HEK293 (cell line): ENCODE measurements around the gene TXNDC15.
A peak's percentile ranks its signal among the peaks of the same experiment; 100 is the strongest.
"Not testable (repeated sequence)": the region's sequence is repeated elsewhere in the genome, so short reads cannot be mapped to it uniquely, and the experiment has no call there.

Experiments used
- CTCF ChIA-PET: fragments of 350-600 bp; formaldehyde crosslinking; extraction: SDS; loops from one replicate; lab custom pipeline; 2021; ENCODE audit warnings: antibody characterized with exemption; lab: Yijun Ruan, JAX
- POLR2A ChIA-PET: fragments of 300-600 bp; formaldehyde crosslinking; extraction: SDS; loops from one replicate; lab custom pipeline; 2020; ENCODE audit warnings: antibody characterized with exemption, inconsistent platforms; lab: Yijun Ruan, JAX
- H3K27ac ChIP-seq: fragments of 200-500 bp; sonication (Bioruptor generic); 2 replicates; pipeline ENCODE4 v1.5.1; 2014; ENCODE audit warnings: low read depth, low read length, control low read depth, inconsistent platforms; ENCODE audit errors: extremely low read depth
- H3K36me3 ChIP-seq, 2 experiments: fragments of 200-500 bp in 1 of 2; sonication (Bioruptor generic) in 1 of 2; 1 replicate in 1 of 2; 2 replicates in 1 of 2; pipeline ENCODE4 v1.5.1; 2014 to 2017; ENCODE audit warnings: inconsistent platforms in 2 of 2, low read length in 2 of 2; ENCODE audit not compliant: control insufficient read depth in 2 of 2, insufficient read depth in 1 of 2
- H3K4me1 ChIP-seq: fragments of 200-500 bp; sonication (Bioruptor generic); 2 replicates; pipeline ENCODE4 v1.5.1; 2014; ENCODE audit warnings: mild to moderate bottlenecking, low read length, inconsistent platforms; ENCODE audit not compliant: control insufficient read depth, insufficient read depth
- H3K4me3 ChIP-seq: 2 replicates; pipeline ENCODE4 v1.5.1; 2011; ENCODE audit warnings: low read depth, mild to moderate bottlenecking, control low read depth, low read length, moderate library complexity
- H3K9me3 ChIP-seq: fragments of 200-500 bp; sonication (Bioruptor generic); 2 replicates; pipeline ENCODE4 v1.5.1; 2014; ENCODE audit warnings: low read depth, low read length, inconsistent platforms; ENCODE audit not compliant: control insufficient read depth, insufficient read depth
- CTCF ChIP-seq: fragments of 450-650 bp; formaldehyde crosslinking; IDR thresholded peaks from 2 replicates; pipeline ENCODE4 v1.5.1; 2016; ENCODE audit warnings: missing biosample characterization, missing genetic modification characterization
- GLIS1 ChIP-seq: fragments of 450-650 bp; formaldehyde crosslinking; IDR thresholded peaks from 2 replicates; pipeline ENCODE4 v1.5.1; 2016; ENCODE audit warnings: missing biosample characterization, missing genetic modification characterization
- IKZF3 ChIP-seq: fragments of 450-650 bp; IDR thresholded peaks from 2 replicates; pipeline ENCODE4 v1.5.0; 2018; ENCODE audit warnings: missing biosample characterization, mild to moderate bottlenecking, missing genetic modification characterization, moderate library complexity
- KLF1 ChIP-seq: fragments of 450-650 bp; formaldehyde crosslinking; IDR thresholded peaks from 2 replicates; pipeline ENCODE4 v1.5.1; 2016; ENCODE audit warnings: missing biosample characterization, missing genetic modification characterization
- KLF10 ChIP-seq: fragments of 450-650 bp; IDR thresholded peaks from 2 replicates; pipeline ENCODE4 v1.5.1; 2018; ENCODE audit warnings: missing biosample characterization, mild to moderate bottlenecking, missing genetic modification characterization
- REST ChIP-seq: fragments of 450-650 bp; formaldehyde crosslinking; IDR thresholded peaks from 2 replicates; pipeline ENCODE4 v1.5.1; 2016; ENCODE audit warnings: missing biosample characterization, missing genetic modification characterization
- ZBTB11 ChIP-seq: fragments of 450-650 bp; formaldehyde crosslinking; conservative IDR thresholded peaks from 2 replicates; pipeline ENCODE4 v1.5.1; 2016; ENCODE audit warnings: low read depth, missing biosample characterization, missing genetic modification characterization
- ZBTB26 ChIP-seq: fragments of 450-650 bp; formaldehyde crosslinking; optimal IDR thresholded peaks from 2 replicates; pipeline ENCODE3; 2016; ENCODE audit warnings: missing biosample characterization, mild to moderate bottlenecking, missing genetic modification characterization
- ZNF23 ChIP-seq: fragments of 450-650 bp; formaldehyde crosslinking; IDR thresholded peaks from 2 replicates; pipeline ENCODE4 v1.5.1; 2016; ENCODE audit warnings: missing biosample characterization, missing genetic modification characterization, borderline replicate concordance
- ZNF394 ChIP-seq: fragments of 450-650 bp; formaldehyde crosslinking; IDR thresholded peaks from 2 replicates; pipeline ENCODE4 v1.5.1; 2016; ENCODE audit warnings: missing biosample characterization, missing genetic modification characterization, mild to moderate bottlenecking, moderate library complexity, borderline replicate concordance
- ZNF426 ChIP-seq: fragments of 450-650 bp; formaldehyde crosslinking; IDR thresholded peaks from 2 replicates; pipeline ENCODE4 v1.5.1; 2017; ENCODE audit warnings: missing biosample characterization, missing genetic modification characterization, mild to moderate bottlenecking, inconsistent platforms, moderate library complexity
- ZNF518A ChIP-seq: fragments of 450-650 bp; formaldehyde crosslinking; conservative IDR thresholded peaks from 2 replicates; pipeline ENCODE4 v1.5.1; 2016; ENCODE audit warnings: low read depth, missing biosample characterization, missing genetic modification characterization
- ZNF555 ChIP-seq: fragments of 450-650 bp; formaldehyde crosslinking; conservative IDR thresholded peaks from 2 replicates; pipeline ENCODE4 v1.5.1; 2017; ENCODE audit warnings: missing biosample characterization, mild to moderate bottlenecking, missing genetic modification characterization, inconsistent platforms
- ZNF558 ChIP-seq: fragments of 450-650 bp; formaldehyde crosslinking; IDR thresholded peaks from 2 replicates; pipeline ENCODE4 v1.5.1; 2016; ENCODE audit warnings: missing biosample characterization, missing genetic modification characterization
- ZNF560 ChIP-seq: fragments of 450-650 bp; formaldehyde crosslinking; IDR thresholded peaks from 2 replicates; pipeline ENCODE4 v1.5.1; 2017; ENCODE audit warnings: missing biosample characterization, missing genetic modification characterization, borderline replicate concordance
- ZNF623 ChIP-seq: fragments of 450-650 bp; formaldehyde crosslinking; IDR thresholded peaks from 2 replicates; pipeline ENCODE4 v1.5.1; 2016; ENCODE audit warnings: missing biosample characterization, missing genetic modification characterization
- ZNF660 ChIP-seq: fragments of 450-650 bp; IDR thresholded peaks from 2 replicates; pipeline ENCODE4 v1.5.1; 2018; ENCODE audit warnings: missing biosample characterization, mild to moderate bottlenecking, missing genetic modification characterization
- ZNF747 ChIP-seq: fragments of 450-650 bp; formaldehyde crosslinking; IDR thresholded peaks from 2 replicates; pipeline ENCODE4 v1.5.1; 2016; ENCODE audit warnings: missing biosample characterization, missing genetic modification characterization
- ZXDB ChIP-seq: fragments of 450-650 bp; formaldehyde crosslinking; IDR thresholded peaks from 2 replicates; pipeline ENCODE4 v1.5.1; 2016; ENCODE audit warnings: missing biosample characterization, missing genetic modification characterization

Gene TXNDC15

GRCh38 chr5:134851307-134851923, 22.8 kb upstream of the TXNDC15 start (continued):
- TF ChIP-seq ZNF23 (tag by site-specific recombination) (no peak), GLIS1 (peak; percentile 66), CTCF (peak; percentile 35; the same call in 1 of the 2 replicates), KLF10 (tag by site-specific recombination) (0 out of 2 replicates have a peak, but pooled peaks have one; percentile 44), ZNF747 (tag by site-specific recombination) (no peak), IKZF3 (tag by site-specific recombination) (peak; percentile 76), ZNF660 (tag by site-specific recombination) (0 out of 2 replicates have a peak, but pooled peaks have one; percentile 25), ZBTB26 (tag by site-specific recombination) (no peak)

GRCh38 chr5:134856465-134856864, 17.7 kb upstream of the TXNDC15 start:
- H3K9me3 ChIP-seq, POLR2A ChIA-PET, H3K4me3 ChIP-seq, H3K27ac ChIP-seq, H3K4me1 ChIP-seq: not testable (repeated sequence)
- H3K36me3 ChIP-seq = peaks cover 68 to 72% of the 10 kb centered on the region in 2 experiments
- peak; percentile 49 for TF ChIP-seq ZNF426 (tag by site-specific recombination)
- peak; percentile 39; the same call in 1 of the 2 replicates for TF ChIP-seq ZNF558 (tag by site-specific recombination)
- peak; percentile 62; the same call in 1 of the 2 replicates for TF ChIP-seq ZNF518A (tag by site-specific recombination)
- TF ChIP-seq REST (tag by site-specific recombination) = 0 out of 2 replicates have a peak, but pooled peaks have one; percentile 17
- TF ChIP-seq ZXDB (tag by site-specific recombination) = 0 out of 2 replicates have a peak, but pooled peaks have one; percentile 24
- peak; percentile 49 for TF ChIP-seq ZNF623
- 0 out of 2 replicates have a peak, but pooled peaks have one; percentile 15 for TF ChIP-seq ZNF560
- TF ChIP-seq ZNF394 (tag by site-specific recombination) = peak; percentile 75; the same call in 1 of the 2 replicates
- TF ChIP-seq ZNF555 (tag by site-specific recombination) = peak; percentile 33; the same call in 1 of the 2 replicates
- TF ChIP-seq KLF1 (tag by site-specific recombination) = 0 out of 2 replicates have a peak, but pooled peaks have one; percentile 12
- TF ChIP-seq ZBTB11 (tag by site-specific recombination) = peak; percentile 59; the same call in 1 of the 2 replicates
- CTCF ChIA-PET = interaction anchor here (0.7 kb wide), 2 partner anchors 11 to 348 kb away, joined by 3 read pairs; partner anchors contain the start of gene C5orf24
